Measurements from ENCODE around the gene TOMM34. TPM values are rescaled to one million over a fixed set of nuclear protein-coding genes. Genes with fewer than 3 reads are reported as not detected.

Gene TOMM34, protein sequence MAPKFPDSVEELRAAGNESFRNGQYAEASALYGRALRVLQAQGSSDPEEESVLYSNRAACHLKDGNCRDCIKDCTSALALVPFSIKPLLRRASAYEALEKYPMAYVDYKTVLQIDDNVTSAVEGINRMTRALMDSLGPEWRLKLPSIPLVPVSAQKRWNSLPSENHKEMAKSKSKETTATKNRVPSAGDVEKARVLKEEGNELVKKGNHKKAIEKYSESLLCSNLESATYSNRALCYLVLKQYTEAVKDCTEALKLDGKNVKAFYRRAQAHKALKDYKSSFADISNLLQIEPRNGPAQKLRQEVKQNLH
- total RNA-seq (1 to 10 TPM; 9.1 to 9.2 TPM), total RNA-seq (10.5 to 21.9 reads per million in 2 donors)

DNA sequence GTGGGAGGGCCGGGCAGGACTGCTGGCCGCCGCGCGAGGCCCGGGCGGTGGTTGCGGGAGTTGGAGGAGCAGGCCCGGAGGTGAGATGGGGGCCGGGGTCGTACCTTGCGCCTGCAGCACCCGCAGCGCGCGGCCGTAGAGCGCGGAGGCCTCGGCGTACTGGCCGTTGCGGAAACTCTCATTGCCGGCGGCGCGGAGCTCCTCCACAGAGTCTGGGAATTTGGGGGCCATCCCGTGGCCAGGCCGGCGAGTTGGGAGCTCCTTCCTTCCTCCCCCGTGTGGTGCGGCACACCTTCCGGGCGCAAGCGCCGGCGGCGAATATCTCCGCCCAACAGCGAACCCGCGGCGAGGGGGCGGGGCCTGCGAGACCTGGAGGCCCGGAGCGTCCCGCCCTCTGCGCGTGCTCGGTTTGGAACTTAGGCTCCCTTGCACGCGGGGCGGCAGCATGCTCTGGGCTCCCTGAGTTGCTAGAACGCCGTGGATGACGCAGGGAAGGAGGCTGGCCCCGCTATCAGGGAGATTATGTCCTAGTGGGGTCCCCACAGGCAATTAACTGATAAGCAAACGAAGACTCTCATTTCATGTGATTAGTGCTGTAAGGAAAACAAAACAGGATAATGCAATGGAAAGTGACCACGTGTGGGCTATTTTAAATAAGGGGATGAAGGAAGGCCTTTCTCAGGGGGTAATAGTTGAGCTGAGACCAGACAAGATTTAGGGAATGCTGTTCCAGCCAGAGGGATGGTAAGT is at the start of gene TOMM34:
TOMM34 (minus strand) TSS at position 295 of the 750 bp plus-strand sequence; CDS start at position 231, 64 bp downstream.
- DNase-seq (peak; percentile 93 to 96 (median 93)), ATAC-seq (peak; percentile 96)
- H3K9me3 ChIP-seq (ENCODE audit: control insufficient read depth, low read length, poor library complexity, severe bottlenecking): no peaks in the 10 kb centered on the region
- Mint-ChIP-seq H3K27me3 (no peaks in the 10 kb centered on the region), H3K27ac (peak within 1 kb of the TSS; percentile 95), H3K4me3 (peak within 1 kb of the TSS; percentile 100), H3K4me1 (peaks cover 40% of the 10 kb centered on the region), H3K36me3 (ENCODE audit: low read depth) (peaks cover 3% of the 10 kb centered on the region)

DNA sequence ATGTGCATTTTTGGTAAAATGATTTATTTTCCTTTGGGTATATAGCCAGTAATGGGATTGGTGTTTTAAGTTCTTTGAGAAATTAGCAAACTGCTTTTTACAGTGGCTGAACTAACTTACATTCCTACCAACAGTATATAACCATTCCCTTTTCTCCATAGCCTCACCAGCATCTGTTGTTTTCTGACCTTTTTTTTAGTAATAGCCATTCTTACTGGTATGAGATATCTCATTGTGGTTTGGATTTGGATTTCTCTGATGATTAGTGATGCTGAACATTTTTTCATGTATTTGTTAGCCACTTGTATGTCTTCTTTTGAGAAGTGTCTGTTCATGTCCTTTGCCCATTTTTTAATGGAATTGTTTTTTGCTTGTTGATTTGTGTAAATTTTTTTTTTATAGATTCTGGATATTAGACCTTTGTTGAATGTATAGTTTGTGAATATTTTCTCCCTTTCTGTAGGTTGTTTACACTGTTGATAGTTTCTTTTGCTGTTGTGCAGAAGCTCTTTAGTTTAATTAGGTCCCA is 48.4 kb upstream of the TOMM34 start:
- no peaks in the 10 kb centered on the region for H3K9me3 ChIP-seq (ENCODE audit: control insufficient read depth, low read length, poor library complexity, severe bottlenecking)
- Mint-ChIP-seq H3K4me1 (peaks cover 43% of the 10 kb centered on the region), H3K27ac (peak overlapping the region; percentile 67), H3K27me3 (no peaks in the 10 kb centered on the region), H3K36me3 (ENCODE audit: low read depth) (peaks cover 9% of the 10 kb centered on the region), H3K4me3 (no peak overlapping the region)
- ATAC-seq (no peak), DNase-seq (no peak)

DNA sequence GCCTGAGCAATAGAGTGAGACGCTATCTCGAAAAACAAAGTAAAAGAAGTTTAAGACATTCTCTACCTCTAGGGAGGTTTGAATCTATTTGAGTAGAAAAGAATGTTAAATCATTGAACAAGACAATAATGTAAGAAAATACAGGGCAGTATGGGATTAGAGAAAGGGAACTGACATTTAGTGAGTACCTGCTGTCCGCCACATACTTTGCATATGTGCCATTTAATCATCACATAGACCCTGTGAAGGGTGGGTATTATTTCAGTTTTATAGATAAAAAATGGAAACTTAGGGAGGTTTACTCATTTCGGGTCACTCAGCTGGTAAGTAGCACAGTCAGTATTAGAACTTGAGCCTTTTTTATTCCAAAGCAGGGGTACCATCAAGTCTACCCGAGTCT is 37.5 kb upstream of the TOMM34 start:
- Mint-ChIP-seq H3K27me3 (no peaks in the 10 kb centered on the region), H3K4me1 (peaks cover 35% of the 10 kb centered on the region), H3K36me3 (ENCODE audit: low read depth) (peaks cover 14% of the 10 kb centered on the region), H3K4me3 (peak overlapping the region; percentile 55), H3K27ac (peak overlapping the region; percentile 84)
- H3K9me3 ChIP-seq (ENCODE audit: control insufficient read depth, low read length, poor library complexity, severe bottlenecking): no peaks in the 10 kb centered on the region
- DNase-seq (no peak), ATAC-seq (no peak)

DNA sequence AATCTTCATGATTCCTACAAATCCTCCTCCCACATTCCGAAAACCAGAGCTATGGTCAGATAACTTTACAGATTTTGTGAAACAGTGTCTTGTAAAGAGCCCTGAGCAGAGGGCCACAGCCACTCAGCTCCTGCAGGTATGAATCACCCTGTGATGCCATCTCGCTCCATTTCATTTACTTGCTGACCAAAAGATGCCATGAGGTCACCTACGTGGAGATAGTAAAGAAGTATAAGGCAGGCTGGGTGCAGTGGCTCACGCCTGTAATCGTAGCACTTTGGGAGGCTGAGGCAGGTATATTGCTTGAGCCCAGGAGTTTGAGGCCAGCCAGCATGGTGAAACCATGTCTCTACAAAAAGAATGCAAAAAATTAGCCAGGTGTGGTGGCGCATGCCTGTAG is 37.0 kb upstream of the TOMM34 start:
- H3K9me3 ChIP-seq (ENCODE audit: control insufficient read depth, low read length, poor library complexity, severe bottlenecking): no peaks in the 10 kb centered on the region
- Mint-ChIP-seq H3K4me1 (peaks cover 35% of the 10 kb centered on the region), H3K36me3 (ENCODE audit: low read depth) (peaks cover 14% of the 10 kb centered on the region), H3K27ac (peak overlapping the region; percentile 84), H3K27me3 (no peaks in the 10 kb centered on the region), H3K4me3 (peak overlapping the region; percentile 55)
- ATAC-seq: no peak
- DNase-seq: no peak

DNA sequence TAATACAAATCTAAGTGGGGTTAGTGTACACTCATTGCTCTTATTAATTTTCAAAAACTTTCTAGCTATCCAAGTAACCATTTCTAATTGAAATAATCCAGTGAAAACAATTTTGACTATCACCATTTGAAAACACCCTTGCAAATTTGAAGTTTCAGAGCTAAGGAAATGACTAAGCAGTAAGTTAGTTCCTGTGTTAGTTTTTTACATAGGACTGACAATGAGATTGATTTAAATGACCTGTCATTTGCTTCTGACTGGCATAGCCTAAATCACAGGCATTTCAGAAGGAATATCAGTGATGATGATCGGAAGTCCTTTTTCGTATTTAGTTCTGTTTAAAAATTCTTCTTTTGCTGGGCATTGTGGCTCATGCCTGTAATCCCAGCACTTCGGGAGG is 33.1 kb upstream of the TOMM34 start:
- no peaks in the 10 kb centered on the region for H3K9me3 ChIP-seq (ENCODE audit: control insufficient read depth, low read length, poor library complexity, severe bottlenecking)
- H3K27ac Mint-ChIP-seq: peak overlapping the region; percentile 66
- H3K4me3 Mint-ChIP-seq: peak overlapping the region; percentile 55
- ATAC-seq (peak; percentile 35), DNase-seq (no peak)
- peaks cover 46% of the 10 kb centered on the region for H3K4me1 Mint-ChIP-seq
- no peaks in the 10 kb centered on the region for H3K27me3 Mint-ChIP-seq
- H3K36me3 Mint-ChIP-seq (ENCODE audit: low read depth): peaks cover 6% of the 10 kb centered on the region

DNA sequence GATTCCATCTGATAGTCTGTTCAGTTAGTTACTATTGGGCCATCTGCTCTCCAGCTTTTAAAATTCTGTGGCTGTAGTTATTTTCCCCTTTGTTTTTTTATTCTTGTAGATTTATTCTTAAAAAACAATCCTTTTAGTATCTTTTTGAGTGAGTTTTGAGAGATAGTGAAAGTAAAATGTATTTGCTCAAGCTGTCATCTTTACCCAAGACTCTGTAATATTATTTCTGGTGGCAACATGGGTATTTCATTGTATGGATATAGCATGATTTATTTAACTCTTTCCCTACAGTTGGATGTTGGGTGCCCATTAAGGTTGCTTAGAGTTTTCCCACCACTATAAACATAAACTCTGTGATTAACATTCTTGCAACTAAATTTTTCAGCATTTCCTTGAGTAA is 30.8 kb upstream of the TOMM34 start:
- H3K27ac Mint-ChIP-seq: peak overlapping the region; percentile 92
- ATAC-seq: no peak

DNA sequence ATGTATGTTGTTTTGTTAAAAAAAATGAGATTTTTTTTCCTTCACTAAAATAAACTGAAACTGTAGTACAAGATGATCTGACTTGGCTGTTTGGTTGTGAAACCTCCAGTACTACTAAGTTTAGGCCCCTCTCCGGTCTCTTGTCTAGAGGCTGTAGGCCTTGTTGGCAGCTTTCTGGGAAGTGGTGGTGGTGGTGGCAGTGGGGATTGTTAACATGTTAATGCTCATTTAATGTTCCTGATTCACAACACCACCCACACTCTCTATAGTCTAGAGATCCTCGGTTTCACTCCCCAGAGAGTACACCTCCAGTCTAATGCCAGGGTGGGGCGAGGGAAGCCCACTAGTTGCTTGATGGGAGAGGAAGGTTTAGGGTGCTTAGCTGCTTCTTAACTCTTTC is 30.2 kb upstream of the TOMM34 start:
- H3K4me1 Mint-ChIP-seq: peaks cover 51% of the 10 kb centered on the region
- peaks cover 11% of the 10 kb centered on the region for H3K36me3 Mint-ChIP-seq (ENCODE audit: low read depth)
- H3K27ac Mint-ChIP-seq: peak overlapping the region; percentile 92
- no peaks in the 10 kb centered on the region for H3K9me3 ChIP-seq (ENCODE audit: control insufficient read depth, low read length, poor library complexity, severe bottlenecking)
- DNase-seq: no peak
- peak; percentile 58 for ATAC-seq
- no peaks in the 10 kb centered on the region for H3K27me3 Mint-ChIP-seq
- peak overlapping the region; percentile 87 for H3K4me3 Mint-ChIP-seq

More for the DNA sequence above, 30.8 kb upstream of the TOMM34 start:
- Mint-ChIP-seq H3K4me3 (peak overlapping the region; percentile 87), H3K27me3 (no peaks in the 10 kb centered on the region), H3K36me3 (ENCODE audit: low read depth) (peaks cover 11% of the 10 kb centered on the region), H3K4me1 (peaks cover 50% of the 10 kb centered on the region)
- no peak for DNase-seq
- H3K9me3 ChIP-seq (ENCODE audit: control insufficient read depth, low read length, poor library complexity, severe bottlenecking): no peaks in the 10 kb centered on the region

DNA sequence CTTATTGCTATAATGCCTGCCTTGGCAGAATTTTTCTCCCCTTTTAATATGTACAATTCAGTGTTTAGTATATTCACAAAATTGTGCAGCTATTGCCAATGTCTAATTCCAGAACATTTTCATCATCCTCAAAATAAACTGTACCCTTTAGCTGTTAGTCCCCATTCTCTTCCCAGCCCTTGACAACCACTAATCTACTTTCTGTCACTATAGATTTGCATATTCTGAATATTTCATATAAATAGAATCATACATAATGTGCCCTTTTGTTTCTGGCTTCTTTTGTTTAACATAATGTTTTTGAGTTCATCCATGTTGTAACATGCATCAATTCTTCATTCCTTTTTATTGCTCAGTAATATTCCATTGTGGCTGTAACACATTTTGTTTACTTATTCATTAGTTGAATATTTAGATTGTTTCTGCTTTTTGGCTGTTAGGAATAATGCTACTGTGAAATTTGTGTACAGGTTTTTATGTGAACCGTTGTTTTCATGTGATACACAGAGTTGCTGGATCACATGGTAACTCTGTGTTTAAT is 28.5 kb upstream of the TOMM34 start:
- peaks cover 48% of the 10 kb centered on the region for H3K4me1 Mint-ChIP-seq
- peaks cover 11% of the 10 kb centered on the region for H3K36me3 Mint-ChIP-seq (ENCODE audit: low read depth)
- no peak for ATAC-seq
- H3K9me3 ChIP-seq (ENCODE audit: control insufficient read depth, low read length, poor library complexity, severe bottlenecking): no peaks in the 10 kb centered on the region
- H3K27me3 Mint-ChIP-seq: no peaks in the 10 kb centered on the region
- H3K27ac Mint-ChIP-seq: peak overlapping the region; percentile 92
- no peak for DNase-seq
- no peak overlapping the region for H3K4me3 Mint-ChIP-seq

DNA sequence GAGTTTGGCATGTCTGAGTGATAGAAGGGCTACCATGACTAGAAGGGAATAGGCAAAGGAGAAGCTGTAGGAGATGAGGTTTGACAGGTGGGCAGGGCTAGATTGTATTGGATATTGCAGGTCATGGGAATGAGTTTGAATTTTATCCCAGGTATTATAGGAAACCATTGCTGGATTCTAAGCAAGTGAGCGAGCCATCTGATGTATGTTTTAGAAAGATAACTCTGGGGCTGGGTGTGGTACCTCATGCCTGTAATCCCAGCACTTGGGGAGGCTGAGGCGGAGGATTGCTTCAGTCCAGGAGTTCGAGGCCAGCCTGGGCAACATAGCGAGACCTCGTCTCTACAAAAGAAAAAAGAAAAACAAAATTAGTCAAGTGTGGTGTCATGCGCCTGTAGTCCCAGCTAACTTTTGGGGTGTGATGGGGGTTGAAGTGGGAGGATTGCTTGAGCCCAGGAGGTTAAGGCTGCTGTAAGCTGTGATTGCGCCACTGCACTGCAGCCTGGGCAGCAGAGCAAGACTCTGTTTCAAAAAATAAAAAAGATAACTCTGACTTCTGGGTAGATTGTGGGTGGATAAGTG is 23.0 kb upstream of the TOMM34 start:
- Mint-ChIP-seq H3K4me3 (no peak overlapping the region), H3K36me3 (ENCODE audit: low read depth) (peaks cover 16% of the 10 kb centered on the region), H3K4me1 (peaks cover 53% of the 10 kb centered on the region), H3K27ac (peak overlapping the region; percentile 100), H3K27me3 (no peaks in the 10 kb centered on the region)
- ATAC-seq (no peak), DNase-seq (no peak)
- H3K9me3 ChIP-seq (ENCODE audit: control insufficient read depth, low read length, poor library complexity, severe bottlenecking): no peaks in the 10 kb centered on the region

DNA sequence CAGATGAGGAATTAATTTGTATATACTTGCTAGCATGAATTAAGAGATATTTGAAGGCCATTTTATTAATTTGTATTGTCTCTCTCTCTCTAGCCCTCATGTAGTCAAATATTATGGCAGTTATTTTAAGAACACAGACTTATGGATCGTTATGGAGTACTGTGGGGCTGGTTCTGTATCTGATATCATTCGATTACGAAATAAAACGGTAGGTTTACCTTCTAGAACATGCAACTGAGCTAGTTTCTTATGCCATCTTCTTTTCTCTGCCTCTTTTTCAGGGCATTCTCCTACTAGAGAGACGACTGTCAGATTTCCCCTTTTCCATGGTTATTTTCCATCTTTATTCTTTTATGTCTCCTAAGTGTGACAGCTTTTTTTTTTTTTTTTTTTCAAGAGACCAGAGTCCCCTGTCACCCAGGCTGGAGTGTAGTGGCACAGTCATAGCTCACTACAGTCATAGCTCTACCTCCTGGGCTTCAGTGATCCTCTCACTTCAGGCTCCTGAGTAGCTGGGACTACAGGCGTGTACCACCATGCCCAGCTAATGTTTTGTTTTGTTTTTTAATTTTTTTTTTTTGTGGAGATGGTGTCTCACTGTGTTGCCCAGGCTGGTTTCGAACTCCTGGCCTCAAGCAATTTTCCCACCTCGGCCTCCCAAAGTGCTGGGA is 21.7 kb upstream of the TOMM34 start:
- H3K9me3 ChIP-seq (ENCODE audit: control insufficient read depth, low read length, poor library complexity, severe bottlenecking): no peaks in the 10 kb centered on the region
- H3K27me3 Mint-ChIP-seq: no peaks in the 10 kb centered on the region
- H3K36me3 Mint-ChIP-seq (ENCODE audit: low read depth): peaks cover 18% of the 10 kb centered on the region
- ATAC-seq (no peak), DNase-seq (no peak)
- no peak overlapping the region for H3K4me3 Mint-ChIP-seq
- peaks cover 62% of the 10 kb centered on the region for H3K4me1 Mint-ChIP-seq
- H3K27ac Mint-ChIP-seq: peak overlapping the region; percentile 100

DNA sequence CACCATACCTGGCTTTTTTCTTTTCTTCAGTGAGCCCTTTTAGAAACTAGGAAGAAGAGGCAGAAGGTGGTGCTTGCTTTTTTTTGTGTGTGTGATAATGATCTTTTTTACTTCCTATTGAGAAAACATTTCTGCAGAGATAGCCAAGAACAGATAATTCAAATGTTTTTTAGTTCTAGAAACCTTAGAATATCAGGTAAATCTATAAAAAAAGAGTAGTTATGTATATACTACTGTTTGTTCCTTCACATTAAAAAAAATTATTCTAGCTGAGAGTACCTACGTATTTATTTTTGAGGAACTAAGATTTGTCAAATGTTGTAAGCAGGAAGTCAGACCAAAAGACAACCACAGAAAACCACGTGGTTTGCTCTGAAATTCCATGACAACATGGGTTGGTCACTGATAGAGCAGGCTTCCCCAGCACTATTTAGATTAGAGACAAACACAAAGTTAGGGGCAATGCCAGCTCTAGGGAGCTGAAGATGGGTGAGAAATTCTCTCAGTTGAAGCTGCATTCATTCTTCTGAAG is 19.0 kb upstream of the TOMM34 start:
- ATAC-seq (peak; percentile 90), DNase-seq (peak in 2 of 3 donors; percentile 41 to 52)
- Mint-ChIP-seq H3K36me3 (ENCODE audit: low read depth) (peaks cover 26% of the 10 kb centered on the region), H3K4me3 (peak overlapping the region; percentile 89), H3K4me1 (peaks cover 70% of the 10 kb centered on the region), H3K27ac (peak overlapping the region; percentile 100), H3K27me3 (no peaks in the 10 kb centered on the region)
- H3K9me3 ChIP-seq (ENCODE audit: control insufficient read depth, low read length, poor library complexity, severe bottlenecking): no peaks in the 10 kb centered on the region

DNA sequence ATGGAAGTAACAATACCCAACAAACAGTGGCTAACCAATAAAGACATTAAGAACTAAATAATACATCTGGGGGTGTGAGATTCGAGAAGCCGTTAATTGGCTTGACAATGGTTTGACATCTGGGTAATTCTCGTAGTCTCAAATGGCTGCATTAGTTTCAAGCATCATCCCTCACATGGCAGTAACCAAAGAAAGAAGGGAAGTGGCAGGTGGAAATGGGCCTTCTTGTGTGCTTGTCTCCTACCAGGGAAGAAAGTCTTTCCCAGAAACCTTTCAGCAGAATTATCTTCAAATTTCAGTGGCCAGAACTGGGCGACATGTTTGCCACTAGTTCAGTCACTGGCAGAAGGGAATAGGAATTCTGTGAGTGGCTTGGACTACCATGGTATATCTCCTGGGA is 16.5 kb upstream of the TOMM34 start:
- ATAC-seq (no peak), DNase-seq (no peak)
- Mint-ChIP-seq H3K36me3 (ENCODE audit: low read depth) (peaks cover 19% of the 10 kb centered on the region), H3K27me3 (no peaks in the 10 kb centered on the region), H3K4me3 (no peak overlapping the region), H3K27ac (peak overlapping the region; percentile 100), H3K4me1 (peaks cover 68% of the 10 kb centered on the region)
- H3K9me3 ChIP-seq (ENCODE audit: control insufficient read depth, low read length, poor library complexity, severe bottlenecking): no peaks in the 10 kb centered on the region

All from T-helper 17 cell (primary cell).